ENCODE results near the gene TXNRD2. TPM values are rescaled to one million over a fixed set of nuclear protein-coding genes. Genes with fewer than 3 reads are reported as not detected.

Gene TXNRD2
- total and polyA plus RNA-seq, 10 of the 15 experiments (the other 5 are each of a cell fraction or from before 2014, with no cell fraction given), result 1.6 to 26.0 (median 13.9) TPM

- TF ChIP-seq NFYB (IDR thresholded peaks at IDR 0.05; ENCODE audit: insufficient read depth, low read depth, low read length) (no peak), RBBP5 (conservative IDR thresholded peaks at IDR 0.05) (no peak), CUX1 (IDR thresholded peaks at IDR 0.05; ENCODE audit: insufficient replicate concordance, low read depth, low read length) (no peak)
- TF ChIP-seq, protein P1, sequence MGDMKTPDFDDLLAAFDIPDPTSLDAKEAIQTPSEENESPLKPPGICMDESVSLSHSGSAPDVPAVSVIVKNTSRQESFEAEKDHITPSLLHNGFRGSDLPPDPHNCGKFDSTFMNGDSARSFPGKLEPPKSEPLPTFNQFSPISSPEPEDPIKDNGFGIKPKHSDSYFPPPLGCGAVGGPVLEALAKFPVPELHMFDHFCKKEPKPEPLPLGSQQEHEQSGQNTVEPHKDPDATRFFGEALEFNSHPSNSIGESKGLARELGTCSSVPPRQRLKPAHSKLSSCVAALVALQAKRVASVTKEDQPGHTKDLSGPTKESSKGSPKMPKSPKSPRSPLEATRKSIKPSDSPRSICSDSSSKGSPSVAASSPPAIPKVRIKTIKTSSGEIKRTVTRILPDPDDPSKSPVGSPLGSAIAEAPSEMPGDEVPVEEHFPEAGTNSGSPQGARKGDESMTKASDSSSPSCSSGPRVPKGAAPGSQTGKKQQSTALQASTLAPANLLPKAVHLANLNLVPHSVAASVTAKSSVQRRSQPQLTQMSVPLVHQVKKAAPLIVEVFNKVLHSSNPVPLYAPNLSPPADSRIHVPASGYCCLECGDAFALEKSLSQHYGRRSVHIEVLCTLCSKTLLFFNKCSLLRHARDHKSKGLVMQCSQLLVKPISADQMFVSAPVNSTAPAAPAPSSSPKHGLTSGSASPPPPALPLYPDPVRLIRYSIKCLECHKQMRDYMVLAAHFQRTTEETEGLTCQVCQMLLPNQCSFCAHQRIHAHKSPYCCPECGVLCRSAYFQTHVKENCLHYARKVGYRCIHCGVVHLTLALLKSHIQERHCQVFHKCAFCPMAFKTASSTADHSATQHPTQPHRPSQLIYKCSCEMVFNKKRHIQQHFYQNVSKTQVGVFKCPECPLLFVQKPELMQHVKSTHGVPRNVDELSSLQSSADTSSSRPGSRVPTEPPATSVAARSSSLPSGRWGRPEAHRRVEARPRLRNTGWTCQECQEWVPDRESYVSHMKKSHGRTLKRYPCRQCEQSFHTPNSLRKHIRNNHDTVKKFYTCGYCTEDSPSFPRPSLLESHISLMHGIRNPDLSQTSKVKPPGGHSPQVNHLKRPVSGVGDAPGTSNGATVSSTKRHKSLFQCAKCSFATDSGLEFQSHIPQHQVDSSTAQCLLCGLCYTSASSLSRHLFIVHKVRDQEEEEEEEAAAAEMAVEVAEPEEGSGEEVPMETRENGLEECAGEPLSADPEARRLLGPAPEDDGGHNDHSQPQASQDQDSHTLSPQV (IDR thresholded peaks at IDR 0.05), result no peak
These were observed 86.7 kb downstream of the TXNRD2 start, which contains the start of the genes GNB1L and RTL10 (continued) for GRCh38 chr22:19854778-19855503.
